Neuronal stem cell (in vitro differentiated cells): ENCODE data around the gene ALPL.

Experiments used
- DNase-seq: peaks from one replicate; pipeline ENCODE4 v3.0.0-alpha.2; 2013; ENCODE audit warnings: low spot score
- H2AFZ ChIP-seq: one replicate; pipeline ENCODE4 v1.6.1; 2013; ENCODE audit warnings: mild to moderate bottlenecking, low read length, inconsistent platforms
- H2AK5ac ChIP-seq: 2 replicates; pipeline ENCODE4 v1.6.1; 2013; ENCODE audit warnings: low read depth, mild to moderate bottlenecking, inconsistent platforms, low read length, moderate library complexity, mixed read lengths
- H2BK120ac ChIP-seq: 2 replicates; pipeline ENCODE4 v1.6.1; 2013; ENCODE audit warnings: low read depth, mild to moderate bottlenecking, inconsistent platforms, low read length, moderate library complexity, mixed read lengths
- H2BK12ac ChIP-seq: one replicate; pipeline ENCODE4 v1.6.1; 2013; ENCODE audit warnings: low read length, inconsistent platforms
- H2BK15ac ChIP-seq: 2 replicates; pipeline ENCODE4 v1.6.1; 2013; ENCODE audit warnings: mild to moderate bottlenecking, low read length, inconsistent platforms, mixed read lengths
- H2BK5ac ChIP-seq: one replicate; pipeline ENCODE4 v1.6.1; 2013; ENCODE audit warnings: inconsistent platforms, mild to moderate bottlenecking, low read length, moderate library complexity
- H3K14ac ChIP-seq: one replicate; pipeline ENCODE4 v1.6.1; 2013; ENCODE audit warnings: low read length, inconsistent platforms
- H3K18ac ChIP-seq: 2 replicates; pipeline ENCODE4 v1.6.1; 2013; ENCODE audit warnings: low read length, inconsistent platforms
- H3K23ac ChIP-seq: 2 replicates; pipeline ENCODE4 v1.6.1; 2013; ENCODE audit warnings: low read depth, mild to moderate bottlenecking, mixed read lengths, low read length, inconsistent platforms; ENCODE audit not compliant: poor library complexity
- H3K27ac ChIP-seq: replicated peaks from 3 replicates; pipeline ENCODE4 v1.5.1; 2013; ENCODE audit warnings: low read length, inconsistent platforms
- H3K27me3 ChIP-seq, 3 experiments: 2 replicates each; pipeline ENCODE4 v1.6.1; 2013; ENCODE audit warnings: low read length in 3 of 3, mild to moderate bottlenecking in 2 of 3, inconsistent platforms in 1 of 3, low read depth in 1 of 3, mixed read lengths in 1 of 3, moderate library complexity in 1 of 3; ENCODE audit not compliant: control insufficient read depth in 3 of 3, insufficient read depth in 3 of 3
- H3K36me3 ChIP-seq, 2 donors: replicated peaks in 1 of 2; 2 replicates each; pipeline ENCODE4 v1.6.1; 2013; ENCODE audit warnings: low read length in 2 of 2; ENCODE audit not compliant: control insufficient read depth in 2 of 2, insufficient read depth in 2 of 2
- H3K4ac ChIP-seq: 2 replicates; pipeline ENCODE4 v1.6.1; 2013; ENCODE audit warnings: inconsistent platforms, mild to moderate bottlenecking, low read length, moderate library complexity
- H3K4me1 ChIP-seq, 2 donors: 1 replicate in 1 of 2; 2 replicates in 1 of 2; pipeline ENCODE4 v1.6.1; 2013; ENCODE audit warnings: low read length in 2 of 2, low read depth in 1 of 2; ENCODE audit not compliant: control insufficient read depth in 2 of 2, insufficient read depth in 1 of 2
- H3K4me2 ChIP-seq: one replicate; pipeline ENCODE4 v1.6.1; 2013; ENCODE audit warnings: mild to moderate bottlenecking, low read length, inconsistent platforms; ENCODE audit not compliant: insufficient read depth, poor library complexity, severe bottlenecking
- H3K4me3 ChIP-seq, 2 donors: 2 replicates each; pipeline ENCODE4 v1.5.1; 2013; ENCODE audit warnings: low read length in 2 of 2, mild to moderate bottlenecking in 2 of 2, inconsistent platforms in 1 of 2, moderate library complexity in 1 of 2
- H3K79me1 ChIP-seq: one replicate; pipeline ENCODE4 v1.6.1; 2013; ENCODE audit warnings: low read depth, mild to moderate bottlenecking, inconsistent platforms, low read length, moderate library complexity
- H3K9ac ChIP-seq: one replicate; pipeline ENCODE4 v1.6.1; 2013; ENCODE audit warnings: mild to moderate bottlenecking, low read depth, low read length, inconsistent platforms; ENCODE audit not compliant: poor library complexity
- H3K9me3 ChIP-seq, 2 donors: replicated peaks in 1 of 2; 2 replicates each; pipeline versions ENCODE3 to v1.6.1; 2013; ENCODE audit warnings: low read length in 2 of 2, mild to moderate bottlenecking in 2 of 2, inconsistent platforms in 1 of 2, low read depth in 1 of 2, mixed read lengths in 1 of 2, moderate library complexity in 1 of 2; ENCODE audit not compliant: control insufficient read depth in 2 of 2, insufficient read depth in 1 of 2
- H4K8ac ChIP-seq: one replicate; pipeline ENCODE4 v1.6.1; 2013; ENCODE audit warnings: low read depth, mild to moderate bottlenecking, inconsistent platforms, low read length, moderate library complexity
- H4K91ac ChIP-seq: one replicate; pipeline ENCODE4 v1.6.1; 2013; ENCODE audit warnings: low read length, low read depth, mild to moderate bottlenecking, inconsistent platforms; ENCODE audit not compliant: poor library complexity
- WGBS, 2 donors: extraction: QIAGEN DNeasy Blood & Tissue Kit; methylation state at CpG; one replicate each; pipeline ENCODE4 v1.1.7; 2013; ENCODE audit warnings: missing lambda C conversion rate in 2 of 2, mixed read lengths in 1 of 2; ENCODE audit not compliant: insufficient read length in 2 of 2, insufficient replicate concordance in 1 of 2; ENCODE audit errors: extremely low coverage in 2 of 2; 5-methylcytosine and 5-hydroxymethylcytosine counted together

ALPL gene

DNA sequence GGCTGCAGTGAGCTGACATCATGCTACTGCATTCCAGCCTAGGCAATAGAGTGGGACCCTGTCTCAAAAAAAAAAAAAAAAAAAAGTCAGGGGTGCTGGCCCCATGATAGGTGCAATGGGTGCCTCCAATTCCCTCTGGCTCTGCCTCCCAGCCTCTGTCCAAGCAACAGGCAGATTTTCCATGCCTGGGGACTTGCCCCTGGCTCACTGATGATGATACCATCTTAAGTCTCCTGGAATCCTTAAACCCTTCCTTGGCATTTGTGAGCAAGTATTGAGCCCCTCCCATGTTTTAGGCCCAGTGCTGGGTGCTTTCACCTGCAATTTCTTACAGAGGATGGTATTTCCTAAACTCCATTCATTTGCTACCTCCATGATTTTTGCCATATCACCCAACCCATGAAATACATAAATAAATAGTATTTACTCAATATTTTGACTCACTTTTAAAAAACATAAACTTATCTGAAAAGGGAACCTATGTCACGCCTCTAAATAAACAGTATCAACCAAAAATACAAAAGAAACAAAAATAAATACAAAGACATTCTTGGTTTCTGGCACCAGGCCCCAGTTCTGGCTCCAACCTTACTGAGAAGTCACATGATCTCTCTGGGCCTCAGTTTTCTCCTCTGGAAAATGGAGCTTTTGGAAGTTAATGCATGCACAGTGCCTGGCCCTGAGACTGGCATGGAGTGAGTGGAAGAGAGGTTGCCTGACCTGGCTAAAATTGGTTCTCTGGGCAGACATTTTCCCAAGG, 1.5 kb upstream of the ALPL start:
- Histone ChIP-seq H2BK12ac (no peak overlapping the region), H3K36me3 (peaks cover 0 to 3% of the 10 kb centered on the region in 2 donors), H3K27ac (no peak overlapping the region), H2AK5ac (no peak overlapping the region), H3K4me3 (no peak overlapping the region), H2AFZ (no peak overlapping the region), H2BK120ac (no peak overlapping the region), H3K9ac (no peak overlapping the region), H3K4me1 (peaks cover 17 to 30% of the 10 kb centered on the region in 2 donors), H3K14ac (no peak overlapping the region), H4K8ac (no peak overlapping the region), H4K91ac (no peak overlapping the region), H3K4me2 (no peak overlapping the region), H3K27me3 (peaks cover 0 to 24% (median 4%) of the 10 kb centered on the region in 3 experiments), H3K79me1 (peaks cover 7% of the 10 kb centered on the region), H3K9me3 (no peaks in the 10 kb centered on the region), H3K18ac (no peak overlapping the region), H2BK5ac (no peak overlapping the region), H2BK15ac (no peak overlapping the region), H3K23ac (no peak overlapping the region), H3K4ac (no peak overlapping the region)
- no CpG with 5 or more reads among the region's 1 CpG for WGBS, 2 donors
- no peak for DNase-seq

DNA sequence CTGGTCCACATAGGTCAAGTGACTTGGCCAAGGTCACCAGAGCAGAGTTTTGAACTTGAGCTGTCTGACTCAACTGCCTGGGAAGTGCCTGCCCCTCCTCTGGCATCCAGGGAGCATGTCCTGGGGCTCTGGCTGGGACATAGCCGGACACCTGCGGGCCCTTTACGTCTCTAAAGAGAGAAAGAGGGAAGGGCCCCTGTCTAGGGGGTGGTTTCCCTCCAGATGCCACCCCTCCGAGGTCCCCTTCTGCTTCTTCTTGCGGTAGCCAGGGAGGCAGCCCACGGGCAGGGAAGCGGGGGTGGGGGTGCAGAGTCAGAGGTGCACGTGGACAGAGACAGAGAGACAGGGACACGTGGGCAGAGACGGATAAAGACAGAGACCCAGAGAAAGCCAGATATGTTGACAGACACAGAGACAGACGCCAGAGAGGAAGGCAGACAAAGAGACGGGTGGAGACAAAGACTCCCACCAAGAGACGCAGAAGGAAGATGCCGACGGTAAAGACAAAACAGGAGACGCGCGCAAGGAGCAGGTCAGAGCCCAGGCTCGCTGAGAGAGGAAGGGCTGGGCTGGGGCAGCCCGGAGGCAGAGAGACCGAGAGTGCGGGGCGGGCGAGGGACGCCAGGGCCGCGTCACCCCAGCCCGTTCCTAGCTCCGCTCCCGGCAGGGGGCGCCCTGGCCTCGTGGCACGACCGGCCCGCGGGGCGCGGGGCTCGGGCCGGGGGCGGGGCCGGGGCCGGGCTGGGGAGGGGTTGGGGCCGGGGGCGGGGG, 458 bp upstream of the ALPL start:
- Histone ChIP-seq H3K4me1 (peaks cover 13 to 27% of the 10 kb centered on the region in 2 donors), H2BK12ac (peak overlapping the region; percentile 67), H3K9me3 (no peaks in the 10 kb centered on the region), H3K36me3 (peaks cover 0 to 3% of the 10 kb centered on the region in 2 donors), H3K9ac (no peak overlapping the region), H2BK120ac (no peak overlapping the region), H3K14ac (no peak overlapping the region), H3K27me3 (peaks cover 0 to 24% (median 4%) of the 10 kb centered on the region in 3 experiments), H3K79me1 (peaks cover 8% of the 10 kb centered on the region), H3K18ac (peak overlapping the region; percentile 90), H2BK5ac (peak overlapping the region; percentile 96), H2AK5ac (peak overlapping the region; percentile 79), H3K27ac (no peak overlapping the region), H2AFZ (peak overlapping the region; percentile 99), H2BK15ac (peak overlapping the region; percentile 49), H4K8ac (no peak overlapping the region), H3K4me3 (peak overlapping the region in 1 of 2 donors; percentile 78), H3K23ac (peak overlapping the region; percentile 48), H4K91ac (peak overlapping the region; percentile 87), H3K4ac (no peak overlapping the region), H3K4me2 (peak overlapping the region; percentile 69)
- DNase-seq: peak; percentile 85
- no CpG with 5 or more reads among the region's 45 CpGs for WGBS, 2 donors

DNA sequence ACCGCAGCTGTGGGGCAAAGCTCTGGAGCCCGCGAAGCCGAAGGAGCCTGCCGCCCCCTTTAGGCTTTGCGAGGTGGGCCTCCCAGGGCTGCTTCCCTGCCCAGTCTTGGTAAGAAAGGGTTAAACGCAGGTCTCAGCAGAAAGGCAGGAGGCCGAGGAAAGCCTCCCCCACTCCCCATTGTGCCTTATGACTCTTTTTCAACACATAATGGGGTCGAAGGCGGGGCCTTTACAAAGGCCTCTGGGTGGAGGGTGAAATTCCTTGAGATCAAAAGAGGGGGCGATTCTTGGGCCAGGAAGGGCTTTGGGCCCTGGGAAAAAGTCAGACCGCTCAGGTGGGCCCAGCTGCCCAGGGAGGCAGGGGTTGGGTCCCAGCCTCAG, 880 bp downstream of the ALPL start:
- peak overlapping the region; percentile 26 for H3K4ac ChIP-seq
- peaks cover 0 to 3% of the 10 kb centered on the region in 2 donors for H3K36me3 ChIP-seq
- DNase-seq: peak; percentile 79
- H2BK12ac ChIP-seq: no peak overlapping the region
- peaks cover 0 to 24% (median 4%) of the 10 kb centered on the region in 3 experiments for H3K27me3 ChIP-seq
- H3K4me2 ChIP-seq: peak overlapping the region; percentile 95
- peak overlapping the region; percentile 100 for H2BK15ac ChIP-seq
- H3K9me3 ChIP-seq: no peaks in the 10 kb centered on the region
- H4K91ac ChIP-seq: no peak overlapping the region
- H3K79me1 ChIP-seq: peaks cover 12% of the 10 kb centered on the region
- H3K4me3 ChIP-seq: peak overlapping the region; percentile 78 to 92
- no CpG with 5 or more reads among the region's 12 CpGs for WGBS, 2 donors
- peak overlapping the region; percentile 56 for H3K27ac ChIP-seq
- H2BK120ac ChIP-seq: no peak overlapping the region
- peak overlapping the region; percentile 97 for H2AFZ ChIP-seq
- H3K23ac ChIP-seq: peak overlapping the region; percentile 98
- peak overlapping the region; percentile 96 for H2BK5ac ChIP-seq
- H3K9ac ChIP-seq: peak overlapping the region; percentile 97
- no peak overlapping the region for H4K8ac ChIP-seq
- no peak overlapping the region for H3K14ac ChIP-seq
- H2AK5ac ChIP-seq: peak overlapping the region; percentile 89
- peaks cover 13 to 22% of the 10 kb centered on the region in 2 donors for H3K4me1 ChIP-seq
- H3K18ac ChIP-seq: peak overlapping the region; percentile 99
